GM12892 (cell line): ENCODE results near the gene BRD9.

ENCODE experiments used
- POLR2A ChIP-seq: IDR thresholded peaks from 2 replicates; pipeline ENCODE4 v1.6.1; 2011; ENCODE audit warnings: low read depth, low read length, control low read depth
- TAF1 ChIP-seq: IDR thresholded peaks from 2 replicates; pipeline ENCODE4 v1.6.1; 2011; ENCODE audit warnings: low read depth, mild to moderate bottlenecking, control low read depth, low read length, borderline replicate concordance

DNA sequence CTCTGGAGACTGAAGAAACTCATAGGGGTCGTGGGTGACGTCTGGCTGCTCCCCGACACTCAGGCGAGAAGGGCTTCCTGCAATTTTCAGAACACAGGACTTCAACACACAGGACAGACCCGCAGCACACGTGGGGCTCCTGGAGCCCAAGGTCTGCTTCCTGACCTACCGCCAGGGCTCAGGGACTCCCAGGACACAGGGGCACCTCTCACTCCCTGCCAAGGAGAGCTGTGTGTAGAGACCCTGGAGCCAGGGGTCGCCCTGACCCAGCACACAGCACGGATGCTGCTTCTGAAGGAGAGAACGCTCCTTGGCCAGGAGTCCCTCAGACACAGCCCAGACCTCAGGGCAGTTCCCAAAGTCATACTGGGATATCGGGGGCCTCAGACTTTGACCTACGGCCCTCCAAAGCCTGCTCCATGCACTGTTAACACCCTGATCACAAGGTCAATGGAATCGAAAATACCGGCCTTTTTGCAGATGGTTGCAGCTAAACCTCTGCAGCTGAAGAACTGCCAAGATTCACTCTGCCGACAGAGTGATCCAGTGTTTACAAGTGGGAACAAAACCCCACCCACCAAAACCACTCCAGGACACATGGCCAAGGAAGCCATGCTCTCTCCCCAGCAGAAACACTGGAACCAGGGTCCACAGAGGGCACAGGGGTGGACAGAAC is 28.0 kb downstream of the BRD9 start:
- TF ChIP-seq POLR2A: no peak
- no peak for TF ChIP-seq TAF1
